GM12872 (cell line): ENCODE data around the gene EIF3I.

ENCODE experiments used
- TF ChIP-seq, protein P1 (sequence below): IDR thresholded peaks from 3 replicates; pipeline ENCODE4 v1.5.1; 2011; ENCODE audit warnings: low read depth, mild to moderate bottlenecking, low read length, moderate library complexity; ENCODE audit not compliant: insufficient read depth

The EIF3I gene

DNA sequence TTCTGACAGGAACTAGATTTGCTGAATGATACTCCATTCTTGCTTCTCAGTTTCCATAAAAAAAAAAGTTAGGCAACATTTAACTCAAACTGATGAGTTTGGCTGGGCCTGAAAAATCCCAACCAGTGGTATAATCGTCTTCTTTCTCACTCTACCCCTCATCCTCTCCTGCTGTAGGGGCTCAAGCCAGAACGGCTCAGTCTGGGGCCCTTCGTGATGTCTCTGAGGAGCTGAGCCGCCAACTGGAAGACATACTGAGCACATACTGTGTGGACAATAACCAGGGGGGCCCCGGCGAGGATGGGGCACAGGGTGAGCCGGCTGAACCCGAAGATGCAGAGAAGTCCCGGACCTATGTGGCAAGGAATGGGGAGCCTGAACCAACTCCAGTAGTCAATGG, 41.1 kb upstream of the EIF3I start:
- TF ChIP-seq, protein P1, sequence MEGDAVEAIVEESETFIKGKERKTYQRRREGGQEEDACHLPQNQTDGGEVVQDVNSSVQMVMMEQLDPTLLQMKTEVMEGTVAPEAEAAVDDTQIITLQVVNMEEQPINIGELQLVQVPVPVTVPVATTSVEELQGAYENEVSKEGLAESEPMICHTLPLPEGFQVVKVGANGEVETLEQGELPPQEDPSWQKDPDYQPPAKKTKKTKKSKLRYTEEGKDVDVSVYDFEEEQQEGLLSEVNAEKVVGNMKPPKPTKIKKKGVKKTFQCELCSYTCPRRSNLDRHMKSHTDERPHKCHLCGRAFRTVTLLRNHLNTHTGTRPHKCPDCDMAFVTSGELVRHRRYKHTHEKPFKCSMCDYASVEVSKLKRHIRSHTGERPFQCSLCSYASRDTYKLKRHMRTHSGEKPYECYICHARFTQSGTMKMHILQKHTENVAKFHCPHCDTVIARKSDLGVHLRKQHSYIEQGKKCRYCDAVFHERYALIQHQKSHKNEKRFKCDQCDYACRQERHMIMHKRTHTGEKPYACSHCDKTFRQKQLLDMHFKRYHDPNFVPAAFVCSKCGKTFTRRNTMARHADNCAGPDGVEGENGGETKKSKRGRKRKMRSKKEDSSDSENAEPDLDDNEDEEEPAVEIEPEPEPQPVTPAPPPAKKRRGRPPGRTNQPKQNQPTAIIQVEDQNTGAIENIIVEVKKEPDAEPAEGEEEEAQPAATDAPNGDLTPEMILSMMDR: no peak

DNA sequence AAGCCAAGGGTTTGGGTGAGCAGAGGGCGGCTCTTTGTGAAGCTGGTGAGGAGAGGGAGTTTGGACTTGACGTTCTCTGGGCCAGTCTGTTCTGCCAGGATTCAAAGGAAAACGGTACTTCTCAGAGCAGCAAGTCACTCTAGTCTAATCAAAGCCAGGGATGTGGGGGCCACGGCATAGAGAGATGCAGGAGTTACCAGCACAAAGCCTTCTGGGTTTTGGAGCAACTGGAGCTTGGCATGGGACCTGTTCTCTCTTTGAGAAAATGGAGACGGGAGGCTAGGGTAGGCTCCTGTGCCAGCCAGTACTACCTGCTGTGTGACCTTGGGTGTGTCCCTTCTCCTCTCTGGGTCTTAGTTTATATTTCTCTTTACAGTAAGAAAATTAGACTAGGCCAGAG, 40.6 kb upstream of the EIF3I start:
- TF ChIP-seq, protein P1: no peak

DNA sequence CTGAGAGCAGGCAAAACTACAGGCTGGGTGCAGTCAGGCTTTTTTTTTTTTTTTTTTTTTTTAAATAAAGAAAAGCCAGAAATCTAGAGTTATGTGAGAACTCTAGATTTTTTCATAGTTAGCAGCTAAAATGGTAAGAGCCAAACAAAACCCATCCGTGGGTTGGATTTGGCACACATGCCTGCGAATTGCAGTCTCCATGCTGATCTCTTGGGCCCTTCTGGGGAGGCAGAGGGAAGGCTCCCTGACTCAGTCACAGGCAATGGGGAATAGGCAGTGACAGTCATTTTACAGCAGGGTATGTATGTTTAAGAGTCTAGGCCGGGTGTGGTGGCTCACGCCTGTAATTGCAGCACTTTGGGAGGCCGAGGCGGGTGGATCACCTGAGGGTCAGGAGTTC, 40.1 kb upstream of the EIF3I start:
- TF ChIP-seq, protein P1: no peak

DNA sequence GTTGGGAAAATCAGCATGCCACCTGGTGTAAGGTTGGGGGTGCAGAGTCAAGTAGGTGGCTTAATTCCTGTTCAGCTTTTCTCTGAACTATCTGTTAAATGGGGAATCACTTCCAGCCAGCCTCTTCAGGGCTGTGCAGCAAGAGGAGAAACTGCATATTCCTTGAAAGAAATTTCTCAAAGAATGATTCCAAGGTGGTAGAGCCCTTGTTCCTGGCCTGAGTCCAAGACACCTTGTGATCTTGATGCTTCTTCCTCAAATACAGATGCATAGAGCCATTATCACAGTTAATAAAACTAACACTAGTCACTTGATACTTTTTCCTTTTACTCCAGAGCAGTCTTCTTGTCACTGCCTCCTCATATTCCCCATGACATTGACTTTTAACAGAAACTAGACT, 37.6 kb upstream of the EIF3I start:
- TF ChIP-seq, protein P1: no peak

DNA sequence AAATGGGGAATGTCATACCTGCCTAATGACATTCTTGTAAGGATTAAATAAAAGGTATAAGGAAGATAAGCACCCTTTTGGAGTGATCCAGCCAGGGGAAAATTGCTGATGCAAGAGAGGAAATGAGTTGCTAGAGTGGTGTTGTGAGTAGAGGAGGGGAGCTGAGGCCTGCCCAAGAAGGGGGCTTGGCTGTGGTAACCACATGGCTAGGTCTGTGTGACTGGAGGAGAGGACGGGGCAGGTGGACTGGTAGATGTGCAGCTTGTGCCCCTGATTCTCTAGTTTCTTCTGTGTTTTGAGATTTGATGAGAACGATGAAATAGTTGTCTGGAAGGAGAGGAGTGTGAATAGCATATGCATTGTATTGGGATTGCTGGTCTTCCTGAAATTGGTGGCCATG, 36.1 kb upstream of the EIF3I start:
- TF ChIP-seq, protein P1: no peak

DNA sequence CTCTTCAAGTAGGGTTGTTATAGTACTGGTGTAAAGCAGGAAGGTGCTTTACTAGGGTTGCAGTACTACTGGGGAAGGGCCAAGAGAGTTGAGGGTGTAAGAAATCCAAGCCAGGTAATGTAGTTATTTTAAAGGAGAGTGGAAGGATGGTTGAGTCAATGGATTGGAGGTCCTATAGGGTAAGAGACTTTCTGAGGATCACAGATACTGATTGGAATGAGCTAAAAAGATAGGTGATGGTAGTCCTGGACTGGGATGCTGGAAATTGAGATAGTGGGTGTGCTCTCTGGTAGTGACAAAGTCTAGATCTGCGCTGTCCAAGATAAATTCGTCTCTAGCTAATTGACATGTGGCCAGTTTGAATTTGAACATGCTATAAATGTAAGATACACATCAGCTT, 35.7 kb upstream of the EIF3I start:
- TF ChIP-seq, protein P1: no peak

DNA sequence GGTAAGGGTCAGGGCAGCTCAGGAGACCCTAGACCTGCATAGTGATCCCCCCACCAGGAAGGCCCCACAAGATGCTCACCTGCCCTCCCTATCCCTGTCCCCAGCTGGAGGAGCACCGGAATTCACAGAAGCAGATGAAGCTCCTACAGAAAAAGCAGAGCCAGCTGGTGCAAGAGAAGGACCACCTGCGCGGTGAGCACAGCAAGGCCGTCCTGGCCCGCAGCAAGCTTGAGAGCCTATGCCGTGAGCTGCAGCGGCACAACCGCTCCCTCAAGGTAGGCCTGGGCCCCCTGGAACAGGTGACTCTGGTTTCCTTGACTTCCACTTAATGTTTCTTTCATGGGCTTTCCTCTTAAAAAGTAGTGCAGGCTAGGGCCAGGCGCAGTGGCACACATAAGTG, 34.4 kb upstream of the EIF3I start:
- TF ChIP-seq, protein P1: no peak

DNA sequence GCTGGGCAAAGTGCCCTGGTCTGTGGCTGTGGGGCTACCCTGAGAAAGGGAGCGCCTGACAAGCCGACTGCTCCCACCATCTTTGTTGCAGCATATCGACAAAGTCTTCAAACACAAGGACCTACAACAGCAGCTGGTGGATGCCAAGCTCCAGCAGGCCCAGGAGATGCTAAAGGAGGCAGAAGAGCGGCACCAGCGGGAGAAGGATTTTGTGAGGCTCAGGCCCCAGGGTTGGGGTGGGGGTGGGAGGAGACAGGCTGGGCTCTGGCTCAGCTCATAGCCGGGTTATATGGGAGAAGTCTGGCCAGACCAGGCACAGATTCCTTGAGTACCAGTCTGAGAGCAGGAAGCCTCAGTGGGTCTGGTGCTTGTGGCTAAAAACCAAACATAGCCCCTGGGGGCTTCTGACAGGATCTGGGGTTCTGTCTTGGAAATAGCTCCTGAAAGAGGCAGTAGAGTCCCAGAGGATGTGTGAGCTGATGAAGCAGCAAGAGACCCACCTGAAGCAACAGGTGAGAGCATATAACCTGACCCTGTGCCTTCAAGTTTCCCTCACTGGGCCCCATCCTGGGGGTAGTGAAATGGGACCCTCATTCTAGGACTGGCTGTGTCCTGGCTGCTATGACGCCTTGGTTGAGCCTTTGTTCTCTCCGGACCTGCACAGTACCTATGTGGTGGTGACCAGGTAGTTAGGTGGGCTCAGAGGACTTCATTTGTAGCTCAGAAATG, 29.8 kb upstream of the EIF3I start:
- TF ChIP-seq, protein P1: no peak
